ENCODE data around the gene ANAPC16. TPM values are rescaled to one million over a fixed set of nuclear protein-coding genes. Genes with fewer than 3 reads are reported as not detected.

The ANAPC16 gene
- total and polyA plus RNA-seq, 2 of the 4 experiments (the other 2 are of a cell fraction), result 25.2 to 26.3 TPM

DNA sequence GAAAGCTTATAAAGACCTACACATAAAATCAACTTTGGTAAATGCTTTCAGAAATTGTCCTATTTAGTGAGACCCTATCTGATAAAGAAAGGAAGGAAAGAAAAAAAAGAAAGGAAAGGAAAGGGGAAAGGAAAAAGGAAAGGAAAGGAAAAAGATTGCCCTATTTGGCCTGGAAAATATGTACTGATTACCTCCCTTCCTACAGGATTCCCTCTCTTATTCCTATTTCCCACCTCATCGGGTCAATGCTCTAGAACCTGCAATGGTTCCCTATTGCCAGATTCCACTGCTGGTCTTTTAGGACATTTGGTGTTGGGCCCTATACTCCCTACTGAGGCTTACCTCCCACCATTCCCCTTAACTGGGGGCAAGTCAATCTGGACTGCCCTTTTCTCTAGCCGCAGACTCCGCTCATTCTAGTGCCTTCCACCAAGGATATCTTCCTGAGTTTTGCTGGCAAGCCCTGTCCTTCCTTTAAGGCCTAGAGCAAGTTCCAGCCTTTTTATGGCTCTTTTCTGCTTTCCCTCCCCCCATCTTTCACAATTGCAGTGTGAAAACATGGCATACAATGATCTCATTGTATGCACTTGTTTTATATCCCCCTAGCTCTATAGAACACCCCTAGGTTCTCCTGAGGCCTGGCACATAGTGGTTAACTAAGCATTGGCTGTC is 62.3 kb downstream of the ANAPC16 start:
- Histone ChIP-seq H4K91ac (ENCODE audit: insufficient read depth, low read depth, low read length) (no peak overlapping the region), H2BK15ac (ENCODE audit: low read depth, low read length) (no peak overlapping the region), H3K4me2 (ENCODE audit: low read depth, low read length) (no peak overlapping the region), H3K9me1 (ENCODE audit: insufficient read depth, low read length) (peaks cover 3% of the 10 kb centered on the region; the same call in 1 of the 2 replicates), H3K36me3 (ENCODE audit: control insufficient read depth, insufficient read depth, low read length) (peaks cover 24% of the 10 kb centered on the region), H2BK5ac (ENCODE audit: low read depth, low read length, poor library complexity, severe bottlenecking) (no peak overlapping the region), H3K27me3 (ENCODE audit: control insufficient read depth, insufficient read depth, low read length) (no peaks in the 10 kb centered on the region), H3K9me3 (ENCODE audit: control insufficient read depth, insufficient read depth, low read length) (no peaks in the 10 kb centered on the region), H3K56ac (ENCODE audit: extremely low read depth, insufficient read depth, low read length) (no peak overlapping the region), H3K4me1 (ENCODE audit: control insufficient read depth, insufficient read depth, low read length) (peaks cover 5% of the 10 kb centered on the region; the same call in 1 of the 2 replicates), H3K4me3 (ENCODE audit: insufficient read depth, low read depth, low read length) (no peak overlapping the region), H3K9ac (ENCODE audit: low read depth, low read length) (no peak overlapping the region), H2BK20ac (ENCODE audit: low read depth, low read length) (peak overlapping the region; percentile 8; the same call in 1 of the 2 replicates), H2AFZ (replicated peaks; ENCODE audit: low read length, poor library complexity) (no peak overlapping the region), H3K27ac (ENCODE audit: insufficient read depth, low read length) (no peak overlapping the region), H4K8ac (ENCODE audit: low read depth in 2 of 2, low read length in 2 of 2) (no peak overlapping the region), H3K79me1 (ENCODE audit: low read depth in 1 of 2, low read length in 2 of 2) (peaks cover 10 to 27% of the 10 kb centered on the region in 2 experiments; a peak in 3 of 4 replicates), H3K4ac (ENCODE audit: low read depth, low read length) (no peak overlapping the region; the same call in 1 of the 2 replicates), H2AK9ac (replicated peaks; ENCODE audit: low read depth, low read length, poor library complexity) (peak overlapping the region; percentile 75), H2BK120ac (ENCODE audit: low read depth, low read length) (no peak overlapping the region; the same call in 1 of the 2 replicates), H2AK5ac (ENCODE audit: low read depth, low read length) (no peak overlapping the region), H3K23ac (ENCODE audit: low read depth, low read length) (no peak overlapping the region), H4K20me1 (ENCODE audit: insufficient read depth, low read length) (peaks cover 38% of the 10 kb centered on the region), H3K14ac (replicated peaks; ENCODE audit: low read depth, low read length) (no peak overlapping the region), H3K18ac (ENCODE audit: low read depth, low read length) (no peak overlapping the region), H4K5ac (ENCODE audit: low read depth, low read length) (no peak overlapping the region)
- dilution Hi-C loops (cut with HindIII; ENCODE audit: low sequenced_read_pairs, unreplicated experiment) (no loop called here), in situ Hi-C loops (cut with MboI; ENCODE audit: low sequenced_read_pairs) (no loop called here), intact Hi-C loops (cut with micrococcal nuclease) (no loop called here)
- no peak for ATAC-seq (ENCODE audit: low read depth)
- BruUV-seq (replicated peaks), result no TSS peak
- ChIA-PET CTCF (interaction anchor here (1.0 to 1.1 kb wide), 2 partner anchors 49 to 59 kb away, joined by 3 read pairs; no protein-coding TSS in a partner anchor), POLR2A (ENCODE audit: unreplicated experiment) (interaction anchor here (0.6 to 1.3 kb wide), 2 partner anchors 19 to 86 kb away, joined by 3 to 4 read pairs; no protein-coding TSS in a partner anchor)
- 0 out of 2 replicates have a peak, but pooled peaks have one; percentile 6 for TF ChIP-seq CEBPB (IDR thresholded peaks at IDR 0.05; ENCODE audit: low read depth, low read length)
- no peak for TF ChIP-seq RCOR1 (IDR thresholded peaks at IDR 0.05; ENCODE audit: insufficient replicate concordance, low read length)
- 100% methylated on average over 3 of the region's 3 CpGs; no CpG with 5 or more reads in 1 of the 2 experiments for WGBS, 2 experiments (ENCODE audit: extremely low coverage in 2 of 2, insufficient read length in 1 of 2)
- peak; percentile 8 for DNase-seq
